ENCODE results near the gene MAP2K2.

DNA sequence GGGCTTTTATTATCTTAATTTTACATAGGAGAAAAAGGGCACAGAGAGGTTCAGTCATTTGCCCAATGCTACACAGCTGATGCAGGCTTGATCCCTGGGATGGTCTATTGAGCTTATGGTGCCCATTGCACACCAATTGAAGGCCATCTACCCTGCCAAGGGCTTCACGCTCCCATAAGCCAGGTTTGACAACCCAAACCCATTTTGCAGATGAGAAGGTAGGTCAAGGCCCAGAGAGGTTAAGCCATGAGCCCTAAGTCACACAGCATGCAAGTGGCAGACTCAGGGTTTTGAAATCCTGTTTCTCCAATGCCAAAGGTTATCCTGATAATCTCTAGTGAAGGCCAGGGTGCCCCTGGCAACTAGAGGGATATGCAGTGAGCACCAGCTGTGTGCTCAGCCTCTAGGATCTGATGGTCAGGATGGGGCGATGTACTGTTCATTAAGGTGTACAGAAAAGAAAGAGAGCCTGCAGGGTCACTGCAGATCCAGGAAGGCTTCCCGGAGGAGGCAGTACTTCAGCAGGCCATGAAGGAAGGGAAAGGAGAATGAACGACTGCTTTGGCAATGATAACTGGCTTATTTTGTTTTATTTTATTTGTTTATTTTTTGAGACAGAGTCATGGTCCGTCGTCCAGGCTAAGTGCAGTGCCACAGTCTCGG lies 37.6 kb upstream of the MAP2K2 start:
- TF ChIP-seq, protein P1, sequence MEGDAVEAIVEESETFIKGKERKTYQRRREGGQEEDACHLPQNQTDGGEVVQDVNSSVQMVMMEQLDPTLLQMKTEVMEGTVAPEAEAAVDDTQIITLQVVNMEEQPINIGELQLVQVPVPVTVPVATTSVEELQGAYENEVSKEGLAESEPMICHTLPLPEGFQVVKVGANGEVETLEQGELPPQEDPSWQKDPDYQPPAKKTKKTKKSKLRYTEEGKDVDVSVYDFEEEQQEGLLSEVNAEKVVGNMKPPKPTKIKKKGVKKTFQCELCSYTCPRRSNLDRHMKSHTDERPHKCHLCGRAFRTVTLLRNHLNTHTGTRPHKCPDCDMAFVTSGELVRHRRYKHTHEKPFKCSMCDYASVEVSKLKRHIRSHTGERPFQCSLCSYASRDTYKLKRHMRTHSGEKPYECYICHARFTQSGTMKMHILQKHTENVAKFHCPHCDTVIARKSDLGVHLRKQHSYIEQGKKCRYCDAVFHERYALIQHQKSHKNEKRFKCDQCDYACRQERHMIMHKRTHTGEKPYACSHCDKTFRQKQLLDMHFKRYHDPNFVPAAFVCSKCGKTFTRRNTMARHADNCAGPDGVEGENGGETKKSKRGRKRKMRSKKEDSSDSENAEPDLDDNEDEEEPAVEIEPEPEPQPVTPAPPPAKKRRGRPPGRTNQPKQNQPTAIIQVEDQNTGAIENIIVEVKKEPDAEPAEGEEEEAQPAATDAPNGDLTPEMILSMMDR (IDR thresholded peaks at IDR 0.05), result no peak
- no peak for TF ChIP-seq POLR2A (IDR thresholded peaks at IDR 0.05)

All from esophagus squamous epithelium (tissue), 4 donors.